Sciatic nerve (tissue), 2 donors: ENCODE results near the gene CCT5. TPM values are rescaled to one million over a fixed set of nuclear protein-coding genes. Genes with fewer than 3 reads are reported as not detected.
A peak's percentile ranks its signal among the peaks of the same experiment; 100 is the strongest.
"Not testable (repeated sequence)": the region's sequence is repeated elsewhere in the genome, so short reads cannot be mapped to it uniquely, and the experiment has no call there.

Experiments
- ATAC-seq: fragments of 200-7000 bp; cut with Tn5 transposase; one replicate; pipeline ENCODE4 v1.9.1; 2020; ENCODE audit warnings: mild to moderate bottlenecking, moderate library complexity
- DNase-seq: peaks from one replicate; pipeline ENCODE4 v3.0.0-alpha.2; 2020; ENCODE audit warnings: low spot score
- intact Hi-C: fragments of 100-400 bp; cut with DNase I; formaldehyde crosslinking; loops from one replicate; pipeline ENCODE4 v1.14.2; 2022
- total RNA-seq: library from RNA; stranded (reverse); fragmentation: NEBNext Ultra II Directional; extraction: Animal tissue kit (Norgen Biotek cat#: 25700); gene quantifications from one replicate; pipeline ENCODE4 v1.2.1, GENCODE V29; 2021
- donor health status: DM: no; HTN: no; CAD: no.
- donor health status: DM: no; HTN: no; CAD: no.

The CCT5 gene
- total RNA-seq, 1 donor from 2014 or later = 79.5 TPM

GRCh38 chr5:10272053-10272874 is 22.2 kb downstream of the CCT5 start:
- ATAC-seq (no peak), DNase-seq (no peak)
- intact Hi-C loops = no loop called here

- intact Hi-C loops, ATAC-seq, DNase-seq: not testable (repeated sequence)
These were observed 22.8 kb downstream of the CCT5 start for GRCh38 chr5:10272875-10273209.

- no peak for DNase-seq
- intact Hi-C loops = no loop called here
- no peak for ATAC-seq
These were observed 25.4 kb downstream of the CCT5 start for GRCh38 chr5:10275460-10275859.

- intact Hi-C loops = no loop called here
- ATAC-seq (no peak), DNase-seq (no peak)
These were observed 25.9 kb downstream of the CCT5 start for GRCh38 chr5:10275991-10276390.

GRCh38 chr5:10276691-10277090 is 26.6 kb downstream of the CCT5 start:
- ATAC-seq (no peak), DNase-seq (no peak)
- intact Hi-C loops = no loop called here

GRCh38 chr5:10277773-10278630 is 27.9 kb downstream of the CCT5 start:
- no peak for ATAC-seq
- intact Hi-C loops = no loop called here

GRCh38 chr5:10278658-10279279 is 28.7 kb downstream of the CCT5 start:
- no peak for ATAC-seq
- intact Hi-C loops = no loop called here
- peak; percentile 45 for DNase-seq

More at GRCh38 chr5:10277773-10278630, 27.9 kb downstream of the CCT5 start:
- DNase-seq = peak; percentile 21

GRCh38 chr5:10279328-10279727 is 29.2 kb downstream of the CCT5 start:
- DNase-seq (no peak), ATAC-seq (no peak)
- intact Hi-C loops = no loop called here

GRCh38 chr5:10279925-10280720 is 30.0 kb downstream of the CCT5 start:
- ATAC-seq = no peak
- intact Hi-C loops = loop anchor here (10.0 kb wide), 1 partner anchor 145 kb away; no protein-coding TSS in a partner anchor
- no peak for DNase-seq

GRCh38 chr5:10283927-10284635 is 34.0 kb downstream of the CCT5 start:
- peak; percentile 95 for ATAC-seq
- intact Hi-C loops = loop anchor here (10.0 kb wide), 1 partner anchor 141 kb away; no protein-coding TSS in a partner anchor
- peak; percentile 92 for DNase-seq

- DNase-seq = peak; percentile 36
- intact Hi-C loops = loop anchor here (10.0 kb wide), 1 partner anchor 139 kb away; no protein-coding TSS in a partner anchor
- not testable (repeated sequence) for ATAC-seq
These were observed 35.3 kb downstream of the CCT5 start for GRCh38 chr5:10285362-10285761.

GRCh38 chr5:10286162-10286861 is 36.2 kb downstream of the CCT5 start:
- DNase-seq (no peak), ATAC-seq (peak; percentile 8)
- intact Hi-C loops = loop anchor here (10.0 kb wide), 1 partner anchor 138 kb away; no protein-coding TSS in a partner anchor

GRCh38 chr5:10286862-10287227 is 36.8 kb downstream of the CCT5 start:
- DNase-seq (no peak), ATAC-seq (no peak)
- intact Hi-C loops = loop anchor here (10.0 kb wide), 1 partner anchor 138 kb away; no protein-coding TSS in a partner anchor

- DNase-seq (peak; percentile 75), ATAC-seq (peak; percentile 19)
- intact Hi-C loops = loop anchor here (10.0 kb wide), 1 partner anchor 136 kb away; no protein-coding TSS in a partner anchor
These were observed 38.6 kb downstream of the CCT5 start for GRCh38 chr5:10288592-10289219.

GRCh38 chr5:10289353-10289752 is 39.3 kb downstream of the CCT5 start:
- intact Hi-C loops = loop anchor here (10.0 kb wide), 1 partner anchor 135 kb away; no protein-coding TSS in a partner anchor

GRCh38 chr5:10289991-10290390 is 39.9 kb downstream of the CCT5 start:
- DNase-seq (no peak), ATAC-seq (no peak)
- intact Hi-C loops = loop anchor here (10.0 kb wide), 1 partner anchor 135 kb away; no protein-coding TSS in a partner anchor

More at GRCh38 chr5:10289353-10289752, 39.3 kb downstream of the CCT5 start:
- DNase-seq (no peak), ATAC-seq (peak; percentile 80)

- ATAC-seq (no peak), DNase-seq (no peak)
- intact Hi-C loops = no loop called here
These were observed 40.4 kb downstream of the CCT5 start for GRCh38 chr5:10290438-10290837.
